ENCODE data around the gene LRRC8B.

The LRRC8B gene

DNA sequence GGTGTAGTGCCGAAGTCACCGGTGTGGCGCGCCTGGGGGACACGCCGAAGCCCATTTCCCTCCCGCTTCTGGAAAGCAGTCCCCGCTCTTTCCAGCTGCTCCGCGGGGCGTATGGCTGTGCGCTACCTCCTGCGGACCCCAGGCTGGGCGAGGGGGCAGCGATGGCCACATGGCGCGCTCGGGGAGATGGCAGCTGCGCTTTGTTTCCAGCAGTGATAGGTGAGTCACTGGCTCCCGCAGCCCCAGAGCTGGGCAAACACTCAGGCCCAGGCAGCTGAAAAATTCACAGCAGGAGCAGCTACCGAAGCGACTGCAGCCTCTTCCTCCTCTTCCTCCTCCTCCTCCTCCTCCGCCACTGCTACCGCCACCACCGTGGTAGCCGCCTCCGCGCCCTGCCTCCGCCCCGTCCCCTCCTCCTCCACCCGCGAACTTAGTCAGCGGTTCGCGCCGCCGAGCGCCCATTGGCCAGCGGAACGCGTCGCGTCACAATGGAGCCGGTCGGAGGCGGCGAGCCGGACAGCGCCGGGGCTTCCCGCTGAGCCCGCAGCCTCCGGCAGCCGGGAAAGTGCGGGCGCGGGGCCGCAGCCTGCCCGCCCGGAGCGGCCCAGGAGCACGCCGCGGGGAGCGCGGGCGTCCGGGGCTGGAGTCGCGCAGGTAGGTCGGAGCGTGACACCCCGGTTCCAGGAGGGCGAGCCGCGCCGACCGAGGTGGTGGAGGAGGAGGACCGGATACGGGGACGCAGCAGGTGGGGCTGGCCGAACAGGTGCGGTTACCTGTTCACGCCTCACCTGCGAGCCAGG is at the start of gene LRRC8B:
Gene LRRC8B, plus strand, starts transcription at position 461 of the 800 bp plus-strand sequence. CDS start 57,822 bp downstream, outside the sequence.
- TF ChIP-seq ZFP30 (CRISPR knock-in tag; IDR thresholded peaks at IDR 0.05): no peak
- TF ChIP-seq RARB (CRISPR knock-in tag; IDR thresholded peaks at IDR 0.05): no peak
- TF ChIP-seq ZFP3 (CRISPR knock-in tag; IDR thresholded peaks at IDR 0.05): peak; percentile 34; the same call in 1 of the 2 replicates
- TF ChIP-seq ZC3H10 (CRISPR knock-in tag; IDR thresholded peaks at IDR 0.05): no peak
- TF ChIP-seq CSDC2 (CRISPR knock-in tag; IDR thresholded peaks at IDR 0.05): 0 out of 2 replicates have a peak, but pooled peaks have one; percentile 49
- peak; percentile 96 for ATAC-seq

DNA sequence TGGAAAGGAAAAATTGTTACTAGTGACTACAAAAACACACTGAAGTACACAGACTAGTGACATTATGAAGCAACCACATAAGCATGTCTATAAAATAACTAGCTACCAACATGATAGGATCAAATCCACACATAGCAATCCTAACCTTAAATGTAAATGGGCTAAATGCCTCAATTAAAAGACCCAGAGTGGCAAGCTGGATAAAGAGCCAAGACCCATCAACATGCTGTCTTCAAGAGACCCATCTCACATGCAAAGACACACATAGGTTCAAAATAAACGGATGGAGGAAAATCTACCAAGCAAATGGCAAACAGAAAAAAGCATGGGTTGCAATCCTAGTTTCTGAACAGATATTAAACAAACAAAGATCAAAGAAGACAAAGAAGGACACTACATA is 49.4 kb upstream of the LRRC8B start:
- no peak for ATAC-seq
- TF ChIP-seq ZNF565 (CRISPR knock-in tag; conservative IDR thresholded peaks at IDR 0.05; ENCODE audit: low read depth) (no peak), OSR1 (CRISPR knock-in tag; IDR thresholded peaks at IDR 0.05) (no peak), PPARA (CRISPR knock-in tag; IDR thresholded peaks at IDR 0.05; ENCODE audit: borderline replicate concordance) (no peak), TCF4 (CRISPR knock-in tag; IDR thresholded peaks at IDR 0.05; ENCODE audit: borderline replicate concordance) (no peak), CREB5 (CRISPR knock-in tag; IDR thresholded peaks at IDR 0.05; ENCODE audit: low read depth) (no peak)
- TF ChIP-seq, protein P1, sequence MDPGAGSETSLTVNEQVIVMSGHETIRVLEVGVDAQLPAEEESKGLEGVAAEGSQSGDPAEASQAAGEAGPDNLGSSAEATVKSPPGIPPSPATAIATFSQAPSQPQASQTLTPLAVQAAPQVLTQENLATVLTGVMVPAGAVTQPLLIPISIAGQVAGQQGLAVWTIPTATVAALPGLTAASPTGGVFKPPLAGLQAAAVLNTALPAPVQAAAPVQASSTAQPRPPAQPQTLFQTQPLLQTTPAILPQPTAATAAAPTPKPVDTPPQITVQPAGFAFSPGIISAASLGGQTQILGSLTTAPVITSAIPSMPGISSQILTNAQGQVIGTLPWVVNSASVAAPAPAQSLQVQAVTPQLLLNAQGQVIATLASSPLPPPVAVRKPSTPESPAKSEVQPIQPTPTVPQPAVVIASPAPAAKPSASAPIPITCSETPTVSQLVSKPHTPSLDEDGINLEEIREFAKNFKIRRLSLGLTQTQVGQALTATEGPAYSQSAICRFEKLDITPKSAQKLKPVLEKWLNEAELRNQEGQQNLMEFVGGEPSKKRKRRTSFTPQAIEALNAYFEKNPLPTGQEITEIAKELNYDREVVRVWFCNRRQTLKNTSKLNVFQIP (CRISPR knock-in tag; IDR thresholded peaks at IDR 0.05; ENCODE audit: borderline replicate concordance, low read depth): no peak

DNA sequence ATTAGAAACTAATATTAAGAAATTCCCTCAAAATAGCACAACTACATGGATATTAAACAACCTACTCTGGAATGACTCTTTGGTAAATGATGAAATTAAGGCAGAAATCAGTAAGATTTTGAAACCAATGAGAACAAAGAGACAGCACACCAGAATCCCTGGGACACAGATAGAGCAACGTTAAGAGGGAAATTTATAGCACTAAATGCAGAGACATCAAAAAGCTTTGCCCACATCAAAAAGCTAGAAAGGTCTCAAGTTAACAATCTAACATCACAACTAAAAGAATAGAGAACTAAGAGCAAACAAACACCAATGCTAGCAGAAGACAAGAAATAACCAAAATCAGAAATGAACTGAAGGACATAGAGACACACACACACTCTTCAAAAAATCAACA is 48.6 kb upstream of the LRRC8B start:
- TF ChIP-seq ARNTL (CRISPR knock-in tag; IDR thresholded peaks at IDR 0.05; ENCODE audit: borderline replicate concordance, low read depth) (no peak), ZFP30 (CRISPR knock-in tag; IDR thresholded peaks at IDR 0.05) (no peak), PATZ1 (CRISPR knock-in tag; IDR thresholded peaks at IDR 0.05; ENCODE audit: borderline replicate concordance) (no peak), ISL1 (CRISPR knock-in tag; IDR thresholded peaks at IDR 0.05) (no peak), RARB (CRISPR knock-in tag; IDR thresholded peaks at IDR 0.05) (no peak), GLIS3 (CRISPR knock-in tag; IDR thresholded peaks at IDR 0.05) (no peak)
- ATAC-seq: no peak

DNA sequence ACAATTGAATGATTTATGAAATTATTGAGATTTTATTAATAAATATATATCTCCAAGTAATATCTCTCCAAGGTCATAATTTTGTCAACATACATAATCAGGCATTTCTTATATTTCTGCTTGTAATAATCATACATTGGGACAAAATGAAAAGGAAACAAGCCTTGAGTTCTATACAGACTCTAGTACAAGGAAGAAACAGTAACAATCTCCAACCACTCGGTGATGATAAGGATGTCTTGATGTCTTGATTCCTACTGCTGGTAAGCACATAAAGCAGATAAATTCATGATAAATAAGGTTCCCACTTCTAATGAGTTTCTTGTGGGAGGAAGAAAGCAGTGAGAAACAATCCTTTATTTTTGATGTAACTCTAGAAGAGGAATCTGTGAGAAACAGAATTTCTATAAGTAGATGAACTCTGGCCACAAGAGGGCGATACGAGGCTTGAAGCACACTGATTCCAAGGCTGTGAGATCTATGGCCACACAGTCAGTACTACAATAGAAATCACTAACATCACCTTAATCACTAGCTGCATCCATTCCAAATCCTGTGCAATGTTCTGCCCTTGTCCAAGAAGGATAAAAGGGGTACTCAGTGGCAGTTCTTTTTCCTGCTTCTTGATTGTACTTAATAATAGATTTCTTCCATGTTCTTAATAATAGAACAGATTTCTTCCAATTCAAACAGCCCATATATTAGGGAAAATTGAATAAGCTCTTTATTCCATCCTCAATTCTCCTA is 41.4 kb upstream of the LRRC8B start:
- peak; percentile 97 for ATAC-seq
- TF ChIP-seq ZC3H10 (CRISPR knock-in tag; IDR thresholded peaks at IDR 0.05) (no peak), ARNTL (CRISPR knock-in tag; IDR thresholded peaks at IDR 0.05; ENCODE audit: borderline replicate concordance, low read depth) (no peak), ZNF8 (CRISPR knock-in tag; IDR thresholded peaks at IDR 0.05) (no peak), ZNF70 (CRISPR knock-in tag; IDR thresholded peaks at IDR 0.05) (no peak), ZNF565 (CRISPR knock-in tag; conservative IDR thresholded peaks at IDR 0.05; ENCODE audit: low read depth) (no peak), CREB5 (CRISPR knock-in tag; IDR thresholded peaks at IDR 0.05; ENCODE audit: low read depth) (no peak), GLIS3 (CRISPR knock-in tag; IDR thresholded peaks at IDR 0.05) (no peak)
- TF ChIP-seq, protein P2, sequence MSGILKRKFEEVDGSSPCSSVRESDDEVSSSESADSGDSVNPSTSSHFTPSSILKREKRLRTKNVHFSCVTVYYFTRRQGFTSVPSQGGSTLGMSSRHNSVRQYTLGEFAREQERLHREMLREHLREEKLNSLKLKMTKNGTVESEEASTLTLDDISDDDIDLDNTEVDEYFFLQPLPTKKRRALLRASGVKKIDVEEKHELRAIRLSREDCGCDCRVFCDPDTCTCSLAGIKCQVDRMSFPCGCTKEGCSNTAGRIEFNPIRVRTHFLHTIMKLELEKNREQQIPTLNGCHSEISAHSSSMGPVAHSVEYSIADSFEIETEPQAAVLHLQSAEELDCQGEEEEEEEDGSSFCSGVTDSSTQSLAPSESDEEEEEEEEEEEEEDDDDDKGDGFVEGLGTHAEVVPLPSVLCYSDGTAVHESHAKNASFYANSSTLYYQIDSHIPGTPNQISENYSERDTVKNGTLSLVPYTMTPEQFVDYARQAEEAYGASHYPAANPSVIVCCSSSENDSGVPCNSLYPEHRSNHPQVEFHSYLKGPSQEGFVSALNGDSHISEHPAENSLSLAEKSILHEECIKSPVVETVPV (CRISPR knock-in tag; IDR thresholded peaks at IDR 0.05): no peak

All from SK-N-SH treated with all-trans-retinoic acid at 6 μM for 48 hours (cell line).